GM19023 (cell line): Measurements from ENCODE around the gene CHCHD3.

Source experiments
- ATAC-seq: cut with Tn5 transposase; IDR thresholded peaks from one replicate; pipeline ENCODE4 v1.9.1; 2021; ENCODE audit warnings: mild to moderate bottlenecking, moderate library complexity; ENCODE audit not compliant: unreplicated experiment

CHCHD3 gene

GRCh38 chr7:132755538-132756483 is 326.1 kb downstream of the CHCHD3 start:
- ATAC-seq = no peak

- ATAC-seq = no peak
Observed at GRCh38 chr7:132752431-132752830, 329.5 kb downstream of the CHCHD3 start.

DNA sequence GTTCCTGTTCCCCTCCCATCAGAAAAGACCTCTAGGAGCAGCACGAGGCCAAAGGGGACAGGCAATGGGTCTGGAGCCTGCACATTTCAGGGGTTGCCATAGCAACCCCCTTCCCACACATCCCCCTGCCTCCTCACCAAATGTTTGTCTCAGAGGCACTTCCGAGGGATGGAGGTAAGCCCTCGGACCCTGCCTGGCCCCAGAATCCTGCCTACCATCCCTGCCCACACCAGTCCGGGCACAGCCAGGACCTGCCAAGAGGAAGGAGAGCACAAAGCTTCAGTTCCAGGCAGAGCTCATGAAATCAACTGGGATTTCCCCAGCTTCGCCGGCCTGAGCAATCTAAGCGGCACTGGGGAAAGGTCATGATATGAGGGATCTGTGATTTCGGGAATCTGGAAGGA is 330.6 kb downstream of the CHCHD3 start:
- no peak for ATAC-seq

DNA sequence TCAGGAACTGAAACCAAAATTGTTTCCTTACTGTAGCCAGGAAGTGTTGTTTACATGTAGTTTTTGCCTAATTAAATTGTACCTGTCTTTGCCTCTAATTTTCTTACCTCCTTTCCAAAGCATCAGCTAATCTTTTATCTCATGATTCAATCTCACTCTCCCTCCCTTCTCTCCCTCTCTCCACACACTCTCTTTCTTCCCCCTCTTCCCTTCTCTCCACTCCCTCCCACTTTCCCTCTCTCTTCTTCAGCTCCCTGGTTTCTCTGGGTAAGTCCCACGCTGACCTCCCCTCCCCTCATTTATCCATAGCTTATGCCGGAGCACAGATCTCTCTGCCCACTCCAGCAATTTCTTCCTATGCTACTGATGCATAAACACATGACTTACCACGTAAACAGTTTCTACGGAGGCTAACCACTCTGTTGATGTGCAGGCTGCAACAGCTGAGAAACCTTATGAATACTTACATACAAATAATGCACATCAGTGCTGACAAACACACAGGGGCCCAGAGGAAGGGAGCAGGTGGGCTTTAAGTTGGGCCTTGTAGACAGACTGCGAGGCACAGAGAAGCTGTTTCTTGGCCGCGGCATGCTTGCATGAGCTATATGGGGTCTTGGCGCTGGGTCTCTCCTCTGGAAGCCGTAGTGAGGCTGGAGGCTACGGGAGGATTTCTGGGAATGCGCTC is 331.2 kb downstream of the CHCHD3 start:
- ATAC-seq = no peak

- no peak for ATAC-seq
Observed at GRCh38 chr7:132750096-132750495, 331.8 kb downstream of the CHCHD3 start.

DNA sequence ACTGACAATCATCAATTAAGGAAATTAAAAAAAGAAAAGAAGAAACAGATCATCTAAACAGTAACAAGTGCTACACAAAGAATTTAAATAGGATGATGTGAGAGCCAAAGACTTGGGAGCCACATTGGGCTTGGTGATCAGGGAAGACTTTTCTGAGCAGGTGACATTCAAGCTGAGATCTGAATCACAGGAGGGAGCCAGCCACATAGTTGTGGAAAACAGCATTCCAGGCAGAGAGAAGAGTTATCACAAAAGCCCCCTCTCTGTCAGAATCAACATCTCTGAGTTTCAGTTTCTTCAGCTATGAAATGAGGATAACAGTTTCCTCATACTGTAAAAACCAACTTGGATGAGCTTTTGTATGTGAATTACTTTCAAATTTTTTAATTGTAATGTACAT is 336.4 kb downstream of the CHCHD3 start:
- no peak for ATAC-seq

- ATAC-seq = no peak
Observed at GRCh38 chr7:132743974-132744373, 337.9 kb downstream of the CHCHD3 start.

DNA sequence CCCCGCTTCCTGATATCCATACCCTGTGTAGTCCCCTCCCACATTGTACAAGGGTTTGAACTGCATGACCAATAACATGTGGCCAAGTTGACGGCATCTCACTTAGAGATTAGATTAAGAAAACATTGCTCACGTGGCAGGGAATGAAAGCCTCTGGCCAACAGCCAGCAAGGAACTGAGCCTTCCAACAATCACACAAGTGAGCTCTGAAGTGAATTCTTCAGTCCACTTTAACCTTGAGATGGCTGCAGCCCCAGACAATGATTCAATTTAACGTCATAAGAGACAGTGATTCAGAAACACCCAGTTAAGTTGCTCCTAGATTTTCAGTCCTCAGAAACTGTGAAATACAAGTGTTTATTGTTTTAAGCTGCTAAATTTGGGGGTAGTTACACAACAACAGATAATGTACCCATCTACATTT is 339.7 kb downstream of the CHCHD3 start:
- ATAC-seq = no peak

DNA sequence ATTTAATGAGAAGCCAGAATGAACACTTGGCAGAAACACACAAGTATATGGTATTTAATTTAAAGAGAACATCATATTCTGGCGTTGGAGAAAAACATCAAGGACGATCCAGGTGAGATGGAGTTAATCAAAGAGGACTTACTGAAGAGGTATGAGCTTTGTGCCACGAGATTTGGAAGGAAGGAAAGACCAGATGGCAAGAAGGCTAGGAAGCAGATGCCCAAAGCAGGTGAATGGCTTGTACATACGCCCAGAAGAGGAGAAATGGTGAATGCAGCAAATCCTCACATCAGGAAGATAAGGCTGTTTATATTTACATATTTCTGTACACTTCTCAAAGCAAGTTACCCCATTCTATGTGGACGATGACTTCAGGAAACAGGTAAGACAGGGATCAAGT is 341.7 kb downstream of the CHCHD3 start:
- ATAC-seq = no peak

GRCh38 chr7:132739271-132739955 is 342.5 kb downstream of the CHCHD3 start:
- ATAC-seq = no peak

GRCh38 chr7:132738254-132738653 is 343.6 kb downstream of the CHCHD3 start:
- no peak for ATAC-seq

GRCh38 chr7:132735476-132735875 is 346.4 kb downstream of the CHCHD3 start:
- ATAC-seq = no peak
